GM23338 (cell line): ENCODE data around the gene NTN1. TPM values are rescaled to one million over a fixed set of nuclear protein-coding genes. Genes with fewer than 3 reads are reported as not detected.

Experiments
- ATAC-seq: fragments of 200-7000 bp; cut with Tn5 transposase; 3 replicates; pipeline ENCODE4 v1.9.1; 2020
- DNase-seq: peaks from one replicate; pipeline ENCODE4 v3.0.0-alpha.2; 2015; ENCODE audit warnings: low spot score
- H2AFZ ChIP-seq: fragments of 200-600 bp; sonication (generic); 2 replicates; pipeline ENCODE4 v1.8.0; 2016; ENCODE audit warnings: antibody characterized with exemption, mild to moderate bottlenecking, moderate library complexity
- H3F3A ChIP-seq: fragments of 200-600 bp; sonication (generic); replicated peaks from 2 replicates; pipeline ENCODE4 v1.8.0; 2017; ENCODE audit warnings: antibody characterized with exemption, mixed run types, low read depth
- H3K27ac ChIP-seq: fragments of 200-600 bp; sonication (generic); 2 replicates; pipeline ENCODE4 v1.6.1; 2016; ENCODE audit warnings: low read depth
- H3K27me3 ChIP-seq: fragments of 200-600 bp; sonication (generic); 2 replicates; pipeline ENCODE4 v1.8.0; 2016; ENCODE audit warnings: mild to moderate bottlenecking, mixed run types, moderate library complexity; ENCODE audit not compliant: insufficient read depth
- H3K36me3 ChIP-seq: fragments of 200-600 bp; sonication (generic); 2 replicates; pipeline ENCODE4 v1.8.0; 2016; ENCODE audit warnings: mild to moderate bottlenecking; ENCODE audit not compliant: insufficient read depth
- H3K4me1 ChIP-seq: fragments of 200-600 bp; sonication (generic); 2 replicates; pipeline ENCODE4 v1.8.0; 2016; ENCODE audit warnings: mild to moderate bottlenecking, moderate library complexity; ENCODE audit not compliant: insufficient read depth
- H3K4me2 ChIP-seq: fragments of 200-600 bp; sonication (generic); 2 replicates; pipeline ENCODE4 v1.7.1; 2017; ENCODE audit warnings: mixed run types
- H3K4me3 ChIP-seq: fragments of 200-600 bp; sonication (generic); 2 replicates; pipeline ENCODE4 v1.6.1; 2016; ENCODE audit warnings: mixed run types
- H3K79me2 ChIP-seq: fragments of 200-600 bp; sonication (generic); replicated peaks from 2 replicates; pipeline ENCODE4 v1.8.0; 2017; ENCODE audit warnings: mild to moderate bottlenecking; ENCODE audit not compliant: insufficient read depth
- H3K9me2 ChIP-seq: fragments of 200-600 bp; sonication (generic); 2 replicates; pipeline ENCODE4 v1.8.0; 2017; ENCODE audit not compliant: insufficient read depth
- H4K20me1 ChIP-seq: fragments of 200-600 bp; sonication (generic); replicated peaks from 2 replicates; pipeline ENCODE4 v1.8.0; 2017; ENCODE audit warnings: mild to moderate bottlenecking; ENCODE audit not compliant: insufficient read depth
- H3K27ac Mint-ChIP-seq: 2 replicates; pipeline ENCODE4 v1.8.0; 2020; ENCODE audit warnings: inconsistent platforms, mild to moderate bottlenecking, moderate library complexity, mixed read lengths
- H3K27me3 Mint-ChIP-seq: 3 replicates; pipeline ENCODE4 v1.8.0; 2022; ENCODE audit warnings: low read depth, mild to moderate bottlenecking, moderate library complexity, mixed read lengths, inconsistent platforms; ENCODE audit not compliant: insufficient read depth, poor library complexity
- H3K36me3 Mint-ChIP-seq: 3 replicates; pipeline ENCODE4 v1.8.0; 2021; ENCODE audit warnings: low read depth, mild to moderate bottlenecking, inconsistent platforms, moderate library complexity, mixed read lengths
- H3K4me1 Mint-ChIP-seq: 3 replicates; pipeline ENCODE4 v1.8.0; 2020; ENCODE audit warnings: mild to moderate bottlenecking, inconsistent platforms, mixed read lengths
- H3K4me3 Mint-ChIP-seq: 3 replicates; pipeline ENCODE4 v1.8.0; 2021; ENCODE audit warnings: moderate library complexity, mild to moderate bottlenecking, inconsistent platforms, mixed read lengths
- H3K9me3 Mint-ChIP-seq: 3 replicates; pipeline ENCODE4 v1.8.0; 2020; ENCODE audit warnings: moderate library complexity, mild to moderate bottlenecking, inconsistent platforms, mixed read lengths
- CREB1 ChIP-seq: fragments of 250-450 bp; sonication (Bioruptor Pico); IDR thresholded peaks from 2 replicates; pipeline ENCODE4 v1.5.0; 2020; ENCODE audit warnings: low read depth, mild to moderate bottlenecking, moderate library complexity
- JUNB ChIP-seq: IDR thresholded peaks from one replicate; pipeline ENCODE4 v1.6.1; 2016; ENCODE audit warnings: antibody characterized with exemption; ENCODE audit not compliant: unreplicated experiment
- NANOG ChIP-seq: IDR thresholded peaks from 2 replicates; pipeline ENCODE4 v1.6.1; 2016; ENCODE audit warnings: antibody characterized with exemption, borderline replicate concordance
- POLR2AphosphoS5 ChIP-seq: IDR thresholded peaks from 2 replicates; pipeline ENCODE4 v1.6.1; 2016; ENCODE audit warnings: antibody characterized with exemption, low read depth
- REST ChIP-seq: IDR thresholded peaks from one replicate; pipeline ENCODE4 v1.6.1; 2018; ENCODE audit warnings: antibody characterized with exemption; ENCODE audit not compliant: unreplicated experiment
- ZNF462 ChIP-seq: fragments of 250-450 bp; sonication (Bioruptor Pico); IDR thresholded peaks from 2 replicates; pipeline ENCODE4 v1.5.0; 2020; ENCODE audit warnings: mild to moderate bottlenecking, moderate library complexity
- polyA plus RNA-seq: library from polyadenylated mRNA; unstranded; fragments of >200 nt; fragmentation: Nextera tagmentation; extraction: Ambion mirVana; gene quantifications from 2 replicates; pipeline ENCODE4 v1.2.1, GENCODE V29; 2016
- total RNA-seq: library from RNA; depleted of rRNA; stranded (reverse); fragments of >200 nt; shearing (Covaris generic); gene quantifications from 2 replicates; pipeline ENCODE4 v1.2.3, GENCODE V29; 2014

Gene NTN1
- total and polyA plus RNA-seq, 2 experiments from 2014 or later = 0.57 to 2.6 TPM

GRCh38 chr17:9028202-9028987 lies 7.1 kb downstream of the NTN1 start (continued):
- no peak for TF ChIP-seq ZNF462 (CRISPR knock-in tag)

DNA sequence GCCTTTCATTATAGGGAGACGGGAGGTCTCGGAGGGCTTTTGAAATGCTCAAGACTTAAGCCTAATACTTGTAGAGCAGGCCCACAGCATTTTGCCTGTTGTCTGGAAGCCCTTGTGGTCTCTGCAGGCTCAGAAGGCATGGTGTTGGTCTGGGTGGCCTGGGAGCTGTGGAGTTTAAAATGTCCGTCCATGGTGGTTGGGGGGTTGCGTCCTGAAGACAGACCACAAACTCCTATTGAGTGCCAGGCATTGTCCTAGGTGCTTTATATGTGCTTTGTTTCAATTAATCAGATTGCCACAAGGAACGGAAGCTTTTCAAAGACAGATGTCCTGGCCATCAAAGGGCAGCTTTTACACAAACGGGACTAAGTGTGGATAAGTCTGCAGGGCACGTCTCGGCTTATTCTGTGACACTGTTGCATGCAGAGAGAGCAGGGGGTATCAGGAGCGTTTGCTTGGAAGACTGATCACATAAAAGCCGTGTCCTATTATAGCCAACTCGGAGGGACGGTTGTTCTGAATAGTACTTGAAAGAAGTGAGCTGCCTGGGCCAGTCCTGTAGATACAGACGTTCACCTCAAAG lies 7.8 kb downstream of the NTN1 start:
- no peak overlapping the region for H3K4me3 Mint-ChIP-seq
- no peak for ATAC-seq
- Histone ChIP-seq H3F3A (no peaks in the 10 kb centered on the region; the same call in 1 of the 2 replicates), H3K27ac (no peak overlapping the region), H4K20me1 (no peaks in the 10 kb centered on the region; the same call in none of the 2 replicates), H3K4me1 (peaks cover 37% of the 10 kb centered on the region), H2AFZ (no peak overlapping the region), H3K9me2 (no peaks in the 10 kb centered on the region), H3K4me3 (no peak overlapping the region), H3K4me2 (no peak overlapping the region), H3K36me3 (no peaks in the 10 kb centered on the region; the same call in 1 of the 2 replicates), H3K79me2 (no peaks in the 10 kb centered on the region), H3K27me3 (peaks cover 49% of the 10 kb centered on the region)
- peaks cover 48% of the 10 kb centered on the region for H3K27me3 Mint-ChIP-seq
- H3K4me1 Mint-ChIP-seq = peaks cover 28% of the 10 kb centered on the region
- H3K27ac Mint-ChIP-seq = no peak overlapping the region
- no peaks in the 10 kb centered on the region for H3K36me3 Mint-ChIP-seq
- no peak for DNase-seq
- H3K9me3 Mint-ChIP-seq = no peaks in the 10 kb centered on the region
- TF ChIP-seq JUNB (no peak), CREB1 (CRISPR knock-in tag) (no peak), REST (no peak), NANOG (no peak), POLR2AphosphoS5 (no peak)
